K562 (cell line): Measurements from ENCODE around the gene PLXNB2. TPM values are rescaled to one million over a fixed set of nuclear protein-coding genes. Genes with fewer than 3 reads are reported as not detected.

Experiments
- ATAC-seq: fragments of 200-7000 bp; cut with Tn5 transposase; 3 replicates; pipeline ENCODE4 v1.9.1; 2020; ENCODE audit warnings: moderate library complexity
- BruUV-seq: library from RNA; stranded (reverse); fragments of 400-500 nt; replicated peaks from 2 replicates; lab custom pipeline; 2021; lab: Mats Ljungman, UMichigan
- CTCF ChIA-PET: fragments of 300-600 bp; formaldehyde crosslinking; extraction: SDS; loops from one replicate; lab custom pipeline; 2021; ENCODE audit warnings: low intra/inter-chr PET ratio; lab: Yijun Ruan, JAX
- POLR2A ChIA-PET: fragments of 300-600, 350-650 bp; sonication (Branson Sonifier 250); formaldehyde crosslinking; extraction: SDS; loops from one replicate; lab custom pipeline; 2021; ENCODE audit warnings: antibody characterized with exemption, inconsistent platforms; lab: Yijun Ruan, JAX
- DNase-seq, 4 experiments: peaks; one replicate each; pipeline versions ENCODE4 v3.0.0 to v3.0.0-alpha.2; 2011 to 2018; ENCODE audit warnings: low spot score in 3 of 4, mixed read lengths in 3 of 4; ENCODE audit errors: extremely low read depth in 1 of 4
- FAIRE-seq: peaks from 2 replicates; lab custom pipeline; 2011; peaks lifted over from hg19 to GRCh38; lab: Jason Lieb, UNC
- H2AFZ ChIP-seq: 2 replicates; pipeline ENCODE4 v1.6.0; 2011; ENCODE audit warnings: low read depth, low read length, control low read depth, inconsistent platforms
- H3K27ac ChIP-seq: fragments of 200-600 bp; 3 replicates; pipeline ENCODE4 v1.8.0; 2011; ENCODE audit warnings: low read depth, mild to moderate bottlenecking, control low read depth, inconsistent platforms, low read length, moderate library complexity, mixed read lengths; ENCODE audit errors: extremely low read depth
- H3K27me3 ChIP-seq, 2 experiments: fragments of 300-600 bp in 1 of 2; 2 replicates in 1 of 2; 3 replicates in 1 of 2; pipeline versions ENCODE4 v1.6.0 to v1.8.0; 2011; ENCODE audit warnings: inconsistent platforms in 2 of 2, low read length in 2 of 2, mild to moderate bottlenecking in 1 of 2, mixed read lengths in 1 of 2, moderate library complexity in 1 of 2; ENCODE audit not compliant: control insufficient read depth in 2 of 2, insufficient read depth in 2 of 2
- H3K36me3 ChIP-seq: fragments of 300-600 bp; 3 replicates; pipeline ENCODE4 v1.8.0; 2011; ENCODE audit warnings: mild to moderate bottlenecking, low read length, inconsistent platforms; ENCODE audit not compliant: control insufficient read depth, insufficient read depth
- H3K4me1 ChIP-seq, 2 experiments: fragments of 200-600 bp in 1 of 2; replicated peaks in 1 of 2; 2 replicates in 1 of 2; 3 replicates in 1 of 2; pipeline versions ENCODE4 v1.5.1 to v1.8.0; 2011; ENCODE audit warnings: inconsistent platforms in 2 of 2, low read length in 2 of 2, mild to moderate bottlenecking in 1 of 2, mixed read lengths in 1 of 2, moderate library complexity in 1 of 2; ENCODE audit not compliant: control insufficient read depth in 2 of 2, insufficient read depth in 2 of 2
- H3K4me2 ChIP-seq: 2 replicates; pipeline ENCODE4 v1.6.1; 2011; ENCODE audit warnings: low read length, control low read depth, inconsistent platforms, mixed read lengths; ENCODE audit not compliant: insufficient read depth
- H3K4me3 ChIP-seq: fragments of 200-600 bp; sonication (generic), shearing (Covaris generic); 2 replicates; pipeline ENCODE4 v1.5.1; 2016; ENCODE audit warnings: control low read depth, inconsistent platforms
- H3K79me2 ChIP-seq: fragments of 200-600 bp; 3 replicates; pipeline ENCODE4 v1.8.0; 2011; ENCODE audit warnings: low read length, inconsistent platforms; ENCODE audit not compliant: control insufficient read depth, insufficient read depth
- H3K9ac ChIP-seq, 2 experiments: 2 replicates each; pipeline versions ENCODE4 v1.6.0 to v1.6.1; 2011; ENCODE audit warnings: low read depth in 2 of 2, low read length in 2 of 2, control low read depth in 1 of 2, inconsistent platforms in 1 of 2, mild to moderate bottlenecking in 1 of 2, mixed read lengths in 1 of 2; ENCODE audit not compliant: insufficient read depth in 1 of 2
- H3K9me1 ChIP-seq: one replicate; pipeline ENCODE4 v1.6.0; 2011; ENCODE audit warnings: inconsistent platforms, mild to moderate bottlenecking, low read length, moderate library complexity; ENCODE audit not compliant: control insufficient read depth, insufficient read depth
- H3K9me3 ChIP-seq: replicated peaks from 2 replicates; pipeline ENCODE4 v1.5.1; 2011; ENCODE audit warnings: low read depth, low read length, inconsistent platforms; ENCODE audit not compliant: control insufficient read depth, insufficient read depth
- H4K20me1 ChIP-seq: replicated peaks from 2 replicates; pipeline ENCODE4 v1.6.1; 2011; ENCODE audit warnings: low read length, inconsistent platforms, mixed read lengths; ENCODE audit not compliant: control insufficient read depth, insufficient read depth
- CBX3 ChIP-seq, 2 experiments: IDR thresholded peaks; 1 replicate in 1 of 2; 2 replicates in 1 of 2; pipeline ENCODE4 v1.6.1; 2012; ENCODE audit warnings: inconsistent platforms in 2 of 2, low read length in 2 of 2, borderline replicate concordance in 1 of 2, control low read depth in 1 of 2
- ZBTB33 ChIP-seq: sonication (generic); formaldehyde crosslinking; IDR thresholded peaks from 2 replicates; pipeline ENCODE4 v1.8.1; 2023; ENCODE audit warnings: mild to moderate bottlenecking, missing genetic modification reagents
- WGBS: fragments of 100-300 bp; shearing (Covaris generic); methylation state at CpG from one replicate; pipeline ENCODE4 v1.1.6; 2016; ENCODE audit warnings: low coverage, mixed read lengths; ENCODE audit not compliant: insufficient coverage; ENCODE audit errors: missing lambda C conversion rate; 5-methylcytosine and 5-hydroxymethylcytosine counted together
- in situ Hi-C: fragments of 300-500 bp; cut with MboI; formaldehyde crosslinking; loops from 4 replicates; pipeline ENCODE4 v1.15.0; 2018; ENCODE audit warnings: inconsistent platforms, mixed read lengths
- intact Hi-C: fragments of 100-400 bp; cut with micrococcal nuclease; formaldehyde crosslinking; loops from 2 replicates; pipeline ENCODE4 v1.14.2; 2022
- polyA plus RNA-seq, 8 experiments: library from polyadenylated mRNA; depleted of rRNA in 4 of 8; stranded (reverse) in 5 of 8; unstranded in 3 of 8; fragments of >200 nt; fragmentation: Nextera tagmentation in 2 of 8; fragmentation: Illumina TruSeq in 1 of 8; extraction: Ambion mirVana in 2 of 8; extraction: Trizol in 1 of 8; gene quantifications; 2 replicates each; pipeline versions ENCODE4 v1.2.1 to v1.2.3, GENCODE V29; 2011 to 2014; ENCODE audit warnings: inconsistent platforms in 1 of 8, missing spikeins in 1 of 8
- total RNA-seq, 7 experiments: library from RNA; depleted of rRNA in 6 of 7; stranded (reverse); fragments of >200 nt in 6 of 7; fragmentation: Illumina TruSeq in 2 of 7; extraction: Trizol in 2 of 7; gene quantifications; 2 replicates each; pipeline versions ENCODE4 v1.2.1 to v1.2.3, GENCODE V29; 2011 to 2021; ENCODE audit warnings: low replicate concordance in 1 of 7

Gene PLXNB2
- total and polyA plus RNA-seq, 9 of the 15 experiments (the other 6 are each of a cell fraction or from before 2014, with no cell fraction given): 0.15 to 45.1 (median 13.6) TPM

- H3K4me3 ChIP-seq: no peak overlapping the region
- H3K9me1 ChIP-seq: no peaks in the 10 kb centered on the region
- TF ChIP-seq ZBTB33 (CRISPR knock-in tag) (peak; percentile 51; the same call in 1 of the 2 replicates), CBX3 (IDR thresholded peaks at IDR 0.05; ENCODE audit: borderline replicate concordance in 1 of 2, low read length in 2 of 2) (no peak)
- H3K79me2 ChIP-seq: no peaks in the 10 kb centered on the region; the same call in 2 of the 3 replicates
- intact Hi-C loops: no loop called here
- no peak overlapping the region for H2AFZ ChIP-seq
- H3K9ac ChIP-seq: no peak overlapping the region
- ATAC-seq (no peak), FAIRE-seq (no peak), DNase-seq (no peak)
- in situ Hi-C loops: no loop called here
- 94% methylated on average over 17 of the region's 37 CpGs for WGBS
- ChIA-PET POLR2A (interaction anchor here (1.2 kb wide), 1 partner anchor 15 kb away, joined by 4 read pairs; no protein-coding TSS in a partner anchor), CTCF (no interaction called here)
- H3K4me1 ChIP-seq: peaks cover 20 to 84% of the 10 kb centered on the region in 2 experiments; a peak in 4 of 5 replicates
- no peak overlapping the region for H3K27ac ChIP-seq
- no peaks in the 10 kb centered on the region for H3K27me3 ChIP-seq
- no TSS peak for BruUV-seq
- H3K36me3 ChIP-seq: 0 out of 3 replicates have a peak, but pooled peaks cover 3% of the 10 kb centered on the region
- H4K20me1 ChIP-seq: no peaks in the 10 kb centered on the region
- H3K9me3 ChIP-seq: no peaks in the 10 kb centered on the region
- no peak overlapping the region for H3K4me2 ChIP-seq
These were observed 40.5 kb downstream of the PLXNB2 start for GRCh38 chr22:50266994-50267393.
